ENCODE data around the gene LGR6. TPM values are rescaled to one million over a fixed set of nuclear protein-coding genes. Genes with fewer than 3 reads are reported as not detected.
A peak's percentile ranks its signal among the peaks of the same experiment; 100 is the strongest.

Gene LGR6
- total and polyA plus RNA-seq, 2 of the 8 experiments (the other 6 are each of a cell fraction or from before 2014, with no cell fraction given), result 0.50 to 1.0 TPM

- TF ChIP-seq EP300 (IDR thresholded peaks at IDR 0.05; ENCODE audit: borderline replicate concordance in 1 of 2, low read depth in 2 of 2, low read length in 2 of 2) (no peak), TAF1 (IDR thresholded peaks at IDR 0.05; ENCODE audit: low read depth, low read length) (no peak), POU5F1 (IDR thresholded peaks at IDR 0.05; ENCODE audit: low read depth, low read length) (no peak), RXRA (IDR thresholded peaks at IDR 0.05; ENCODE audit: insufficient read depth, low read depth, low read length) (no peak), GABPA (IDR thresholded peaks at IDR 0.05; ENCODE audit: borderline replicate concordance, insufficient read depth, low read length) (no peak), SIRT6 (IDR thresholded peaks at IDR 0.05; ENCODE audit: low read length) (no peak), SP4 (IDR thresholded peaks at IDR 0.05; ENCODE audit: low read length) (no peak), CREB1 (IDR thresholded peaks at IDR 0.05) (no peak), FOSL1 (IDR thresholded peaks at IDR 0.05; ENCODE audit: insufficient read depth, low read depth, low read length) (no peak), KDM1A (IDR thresholded peaks at IDR 0.05; ENCODE audit: borderline replicate concordance, low read length) (peak; percentile 99), JUND (IDR thresholded peaks at IDR 0.05; ENCODE audit: low read length) (no peak), CTBP2 (IDR thresholded peaks at IDR 0.05; ENCODE audit: borderline replicate concordance, insufficient read depth, insufficient read length, low read length) (no peak), CHD2 (IDR thresholded peaks at IDR 0.05; ENCODE audit: low read length) (no peak), RNF2 (IDR thresholded peaks at IDR 0.05; ENCODE audit: borderline replicate concordance, low read depth, low read length, missing control alignments, poor library complexity, severe bottlenecking) (no peak), SP2 (IDR thresholded peaks at IDR 0.05; ENCODE audit: low read length) (peak; percentile 30; the same call in 1 of the 2 replicates), MAFK (IDR thresholded peaks at IDR 0.05; ENCODE audit: low read depth, low read length) (no peak), GTF2F1 (IDR thresholded peaks at IDR 0.05; ENCODE audit: borderline replicate concordance, low read depth, low read length) (no peak), NRF1 (IDR thresholded peaks at IDR 0.05; ENCODE audit: low read depth, low read length) (no peak), RAD21 (IDR thresholded peaks at IDR 0.05 in 1 of 2, conservative IDR thresholded peaks at IDR 0.05 in 1 of 2; ENCODE audit: low read depth in 2 of 2, low read length in 2 of 2) (peak; percentile 52 to 69), POLR2AphosphoS5 (IDR thresholded peaks at IDR 0.05; ENCODE audit: low read depth, low read length) (no peak), RFX5 (IDR thresholded peaks at IDR 0.05; ENCODE audit: borderline replicate concordance, low read depth, low read length) (no peak)
- TF ChIP-seq, protein P1, sequence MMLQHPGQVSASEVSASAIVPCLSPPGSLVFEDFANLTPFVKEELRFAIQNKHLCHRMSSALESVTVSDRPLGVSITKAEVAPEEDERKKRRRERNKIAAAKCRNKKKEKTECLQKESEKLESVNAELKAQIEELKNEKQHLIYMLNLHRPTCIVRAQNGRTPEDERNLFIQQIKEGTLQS (IDR thresholded peaks at IDR 0.05; ENCODE audit: insufficient read depth, low read depth, low read length), result no peak
- TF ChIP-seq, protein P2, sequence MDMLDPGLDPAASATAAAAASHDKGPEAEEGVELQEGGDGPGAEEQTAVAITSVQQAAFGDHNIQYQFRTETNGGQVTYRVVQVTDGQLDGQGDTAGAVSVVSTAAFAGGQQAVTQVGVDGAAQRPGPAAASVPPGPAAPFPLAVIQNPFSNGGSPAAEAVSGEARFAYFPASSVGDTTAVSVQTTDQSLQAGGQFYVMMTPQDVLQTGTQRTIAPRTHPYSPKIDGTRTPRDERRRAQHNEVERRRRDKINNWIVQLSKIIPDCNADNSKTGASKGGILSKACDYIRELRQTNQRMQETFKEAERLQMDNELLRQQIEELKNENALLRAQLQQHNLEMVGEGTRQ (IDR thresholded peaks at IDR 0.05; ENCODE audit: low read length), result no peak
These were observed 19.9 kb downstream of the LGR6 start (continued) for GRCh38 chr1:202213361-202214088.
